HepG2 (cell line): Measurements from ENCODE around the gene MARCHF9. TPM values are rescaled to one million over a fixed set of nuclear protein-coding genes. Genes with fewer than 3 reads are reported as not detected.
A peak's percentile ranks its signal among the peaks of the same experiment; 100 is the strongest.

Source experiments
- AGO2 ChIP-seq: fragments of 200-400 bp; formaldehyde crosslinking; optimal IDR thresholded peaks from 2 replicates; pipeline ENCODE3; 2017; ENCODE audit warnings: mild to moderate bottlenecking, low read depth, low read length, moderate library complexity
- ATAD3A ChIP-seq: sonication (generic); formaldehyde crosslinking; IDR thresholded peaks from 2 replicates; pipeline ENCODE4 v1.4.0; 2020; ENCODE audit warnings: missing genetic modification reagents
- BCL6 ChIP-seq: IDR thresholded peaks from 2 replicates; pipeline ENCODE4 v1.6.1; 2016; ENCODE audit warnings: missing genetic modification reagents, missing compliant biosample characterization
- HNRNPK ChIP-seq: fragments of 200-400 bp; formaldehyde crosslinking; IDR thresholded peaks from 2 replicates; pipeline ENCODE4 v1.6.1; 2018; ENCODE audit warnings: low read length, low read depth, moderate library complexity, mild to moderate bottlenecking; ENCODE audit not compliant: poor library complexity, severe bottlenecking
- MAZ ChIP-seq, 2 experiments: sonication (generic) in 1 of 2; formaldehyde crosslinking in 1 of 2; IDR thresholded peaks; 2 replicates each; pipeline versions ENCODE4 v1.5.0 to v1.6.1; 2012 to 2020; ENCODE audit warnings: low read depth in 2 of 2, mild to moderate bottlenecking in 2 of 2, borderline replicate concordance in 1 of 2, improper control_type of control experiment in 1 of 2, low read length in 1 of 2, missing genetic modification reagents in 1 of 2, moderate library complexity in 1 of 2
- MEIS2 ChIP-seq: sonication (generic); formaldehyde crosslinking; IDR thresholded peaks from 2 replicates; pipeline ENCODE4 v1.9.0; 2021; ENCODE audit warnings: mild to moderate bottlenecking, missing genetic modification reagents
- MLLT10 ChIP-seq: sonication (generic); formaldehyde crosslinking; IDR thresholded peaks from 2 replicates; pipeline ENCODE4 v1.4.0; 2020; ENCODE audit warnings: missing genetic modification reagents
- PRMT3 ChIP-seq: sonication (generic); formaldehyde crosslinking; IDR thresholded peaks from 2 replicates; pipeline ENCODE4 v1.8.1; 2022; ENCODE audit warnings: low read depth, mild to moderate bottlenecking, moderate library complexity, missing genetic modification reagents, borderline replicate concordance
- RBAK ChIP-seq: sonication (generic); formaldehyde crosslinking; IDR thresholded peaks from 2 replicates; pipeline ENCODE4 v1.5.1; 2020; ENCODE audit warnings: mild to moderate bottlenecking, missing genetic modification reagents
- SOX5 ChIP-seq: IDR thresholded peaks from 2 replicates; pipeline ENCODE4 v1.6.1; 2016; ENCODE audit warnings: borderline replicate concordance
- ZNF160 ChIP-seq: sonication (generic); formaldehyde crosslinking; IDR thresholded peaks from 2 replicates; pipeline ENCODE4 v1.8.0; 2022; ENCODE audit warnings: mild to moderate bottlenecking, inconsistent platforms, missing genetic modification reagents
- ZNF562 ChIP-seq: sonication (generic); formaldehyde crosslinking; IDR thresholded peaks from 2 replicates; pipeline ENCODE4 v1.8.0; 2022; ENCODE audit warnings: missing genetic modification reagents, borderline replicate concordance
- ZNF709 ChIP-seq: sonication (generic); formaldehyde crosslinking; IDR thresholded peaks from 2 replicates; pipeline ENCODE4 v1.5.0; 2020; ENCODE audit warnings: mild to moderate bottlenecking, missing genetic modification reagents
- polyA plus RNA-seq, 8 experiments: library from polyadenylated mRNA; depleted of rRNA in 3 of 8; stranded (reverse) in 7 of 8; unstranded in 1 of 8; fragments of >200 nt; fragmentation: Illumina TruSeq in 4 of 8; extraction: Trizol in 4 of 8; gene quantifications; 2 replicates each; pipeline versions ENCODE4 v1.2.1 to v1.2.3, GENCODE V29; 2011 to 2016; ENCODE audit warnings: low read depth in 4 of 8, missing spikeins in 1 of 8, mixed read lengths in 1 of 8; ENCODE audit not compliant: insufficient read depth in 1 of 8
- total RNA-seq, 5 experiments: library from RNA; depleted of rRNA; stranded (reverse); fragments of >200 nt; fragmentation: Illumina TruSeq; extraction: Trizol; gene quantifications; 2 replicates each; pipeline ENCODE4 v1.2.3, GENCODE V29; 2016; ENCODE audit warnings: low read depth in 1 of 5
- TF ChIP-seq, protein P1 (sequence below): sonication (generic); formaldehyde crosslinking; conservative IDR thresholded peaks from 2 replicates; pipeline ENCODE4 v1.4.0; 2020; ENCODE audit warnings: mild to moderate bottlenecking, missing genetic modification reagents, moderate library complexity
- TF ChIP-seq, protein P2 (sequence below): IDR thresholded peaks from 2 replicates; pipeline ENCODE4 v1.6.1; 2018; ENCODE audit warnings: missing genetic modification reagents
- TF ChIP-seq, protein P3 (sequence below): IDR thresholded peaks from 2 replicates; pipeline ENCODE4 v1.6.1; 2016; ENCODE audit warnings: low read depth
- TF ChIP-seq, protein P4 (sequence below): sonication (generic); formaldehyde crosslinking; IDR thresholded peaks from 2 replicates; pipeline ENCODE4 v1.5.0; 2020; ENCODE audit warnings: missing genetic modification reagents
- TF ChIP-seq, protein P5 (sequence below): IDR thresholded peaks from 2 replicates; pipeline ENCODE4 v1.6.1; 2016

MARCHF9 gene
- total and polyA plus RNA-seq, 2 of the 13 experiments (the other 11 are each of a cell fraction or from before 2014, with no cell fraction given), result 5.7 to 9.6 TPM

DNA sequence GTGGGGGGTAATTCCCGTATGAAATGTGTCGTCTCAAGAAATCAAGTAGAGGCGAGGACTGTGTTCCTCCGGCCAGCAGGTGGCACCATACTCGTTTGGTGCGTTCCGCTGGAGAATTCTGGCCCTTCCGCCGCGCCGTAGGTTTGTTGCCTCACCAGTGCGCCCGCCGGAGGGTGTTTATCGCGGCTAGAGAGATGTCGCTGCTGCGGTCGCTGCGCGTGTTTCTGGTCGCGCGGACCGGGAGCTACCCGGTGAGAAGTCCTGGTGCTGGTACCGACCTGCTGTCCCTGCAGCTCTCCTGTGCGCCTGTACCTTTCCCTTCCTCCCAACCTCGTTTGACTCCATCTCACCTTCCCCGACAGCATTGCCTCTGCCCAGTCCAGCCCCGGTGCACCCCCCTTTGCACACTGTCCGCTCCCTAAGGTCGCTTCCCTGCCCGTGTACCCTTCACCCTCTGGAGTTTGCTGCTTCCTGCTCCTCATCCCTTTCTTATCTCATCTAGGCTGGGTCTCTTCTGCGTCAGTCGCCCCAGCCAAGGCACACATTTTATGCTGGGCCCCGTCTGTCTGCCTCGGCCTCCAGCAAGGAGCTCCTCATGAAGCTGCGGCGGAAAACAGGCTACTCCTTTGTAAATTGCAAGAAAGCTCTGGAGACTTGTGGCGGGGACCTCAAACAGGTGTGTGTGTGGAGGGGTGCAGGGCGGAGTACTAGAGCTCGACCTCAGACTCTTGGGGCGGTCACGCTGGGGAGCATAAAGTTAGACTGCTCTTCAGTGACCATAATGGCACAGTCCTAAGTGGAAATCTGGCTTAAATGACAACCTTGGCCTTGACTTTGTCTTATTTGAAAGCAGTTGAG, 27.9 kb downstream of the MARCHF9 start, which contains the start of gene TSFM (continued):
- TF ChIP-seq ZNF709 (CRISPR knock-in tag) (no peak), ATAD3A (CRISPR knock-in tag) (no peak), BCL6 (peak; percentile 68; the same call in 1 of the 2 replicates), AGO2 (peak; percentile 85), MAZ (IDR thresholded peaks at IDR 0.05; ENCODE audit: borderline replicate concordance, low read depth, low read length) (peak; percentile 40; the same call in 1 of the 2 replicates), MAZ (CRISPR knock-in tag; IDR thresholded peaks at IDR 0.05; ENCODE audit: low read depth) (peak; percentile 87; the same call in 1 of the 2 replicates), HNRNPK (peak; percentile 46), SOX5 (CRISPR knock-in tag) (peak; percentile 64), MLLT10 (no peak), ZNF160 (0 out of 2 replicates have a peak, but pooled peaks have one; percentile 58), ZNF562 (CRISPR knock-in tag) (0 out of 2 replicates have a peak, but pooled peaks have one; percentile 22), RBAK (peak; percentile 54; the same call in 1 of the 2 replicates), PRMT3 (CRISPR knock-in tag) (no peak), MEIS2 (peak; percentile 55; the same call in 1 of the 2 replicates)
- TF ChIP-seq, protein P1, sequence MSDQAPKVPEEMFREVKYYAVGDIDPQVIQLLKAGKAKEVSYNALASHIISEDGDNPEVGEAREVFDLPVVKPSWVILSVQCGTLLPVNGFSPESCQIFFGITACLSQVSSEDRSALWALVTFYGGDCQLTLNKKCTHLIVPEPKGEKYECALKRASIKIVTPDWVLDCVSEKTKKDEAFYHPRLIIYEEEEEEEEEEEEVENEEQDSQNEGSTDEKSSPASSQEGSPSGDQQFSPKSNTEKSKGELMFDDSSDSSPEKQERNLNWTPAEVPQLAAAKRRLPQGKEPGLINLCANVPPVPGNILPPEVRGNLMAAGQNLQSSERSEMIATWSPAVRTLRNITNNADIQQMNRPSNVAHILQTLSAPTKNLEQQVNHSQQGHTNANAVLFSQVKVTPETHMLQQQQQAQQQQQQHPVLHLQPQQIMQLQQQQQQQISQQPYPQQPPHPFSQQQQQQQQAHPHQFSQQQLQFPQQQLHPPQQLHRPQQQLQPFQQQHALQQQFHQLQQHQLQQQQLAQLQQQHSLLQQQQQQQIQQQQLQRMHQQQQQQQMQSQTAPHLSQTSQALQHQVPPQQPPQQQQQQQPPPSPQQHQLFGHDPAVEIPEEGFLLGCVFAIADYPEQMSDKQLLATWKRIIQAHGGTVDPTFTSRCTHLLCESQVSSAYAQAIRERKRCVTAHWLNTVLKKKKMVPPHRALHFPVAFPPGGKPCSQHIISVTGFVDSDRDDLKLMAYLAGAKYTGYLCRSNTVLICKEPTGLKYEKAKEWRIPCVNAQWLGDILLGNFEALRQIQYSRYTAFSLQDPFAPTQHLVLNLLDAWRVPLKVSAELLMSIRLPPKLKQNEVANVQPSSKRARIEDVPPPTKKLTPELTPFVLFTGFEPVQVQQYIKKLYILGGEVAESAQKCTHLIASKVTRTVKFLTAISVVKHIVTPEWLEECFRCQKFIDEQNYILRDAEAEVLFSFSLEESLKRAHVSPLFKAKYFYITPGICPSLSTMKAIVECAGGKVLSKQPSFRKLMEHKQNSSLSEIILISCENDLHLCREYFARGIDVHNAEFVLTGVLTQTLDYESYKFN (CRISPR knock-in tag), result peak; percentile 35; the same call in 1 of the 2 replicates
- TF ChIP-seq, protein P2, sequence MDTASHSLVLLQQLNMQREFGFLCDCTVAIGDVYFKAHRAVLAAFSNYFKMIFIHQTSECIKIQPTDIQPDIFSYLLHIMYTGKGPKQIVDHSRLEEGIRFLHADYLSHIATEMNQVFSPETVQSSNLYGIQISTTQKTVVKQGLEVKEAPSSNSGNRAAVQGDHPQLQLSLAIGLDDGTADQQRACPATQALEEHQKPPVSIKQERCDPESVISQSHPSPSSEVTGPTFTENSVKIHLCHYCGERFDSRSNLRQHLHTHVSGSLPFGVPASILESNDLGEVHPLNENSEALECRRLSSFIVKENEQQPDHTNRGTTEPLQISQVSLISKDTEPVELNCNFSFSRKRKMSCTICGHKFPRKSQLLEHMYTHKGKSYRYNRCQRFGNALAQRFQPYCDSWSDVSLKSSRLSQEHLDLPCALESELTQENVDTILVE (CRISPR knock-in tag), result peak; percentile 87
- TF ChIP-seq, protein P3, sequence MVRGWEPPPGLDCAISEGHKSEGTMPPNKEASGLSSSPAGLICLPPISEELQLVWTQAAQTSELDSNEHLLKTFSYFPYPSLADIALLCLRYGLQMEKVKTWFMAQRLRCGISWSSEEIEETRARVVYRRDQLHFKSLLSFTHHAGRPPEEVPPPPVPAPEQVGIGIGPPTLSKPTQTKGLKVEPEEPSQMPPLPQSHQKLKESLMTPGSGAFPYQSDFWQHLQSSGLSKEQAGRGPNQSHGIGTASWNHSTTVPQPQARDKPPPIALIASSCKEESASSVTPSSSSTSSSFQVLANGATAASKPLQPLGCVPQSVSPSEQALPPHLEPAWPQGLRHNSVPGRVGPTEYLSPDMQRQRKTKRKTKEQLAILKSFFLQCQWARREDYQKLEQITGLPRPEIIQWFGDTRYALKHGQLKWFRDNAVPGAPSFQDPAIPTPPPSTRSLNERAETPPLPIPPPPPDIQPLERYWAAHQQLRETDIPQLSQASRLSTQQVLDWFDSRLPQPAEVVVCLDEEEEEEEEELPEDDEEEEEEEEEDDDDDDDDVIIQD (CRISPR knock-in tag), result peak; percentile 69; the same call in 1 of the 2 replicates
- TF ChIP-seq, protein P4, sequence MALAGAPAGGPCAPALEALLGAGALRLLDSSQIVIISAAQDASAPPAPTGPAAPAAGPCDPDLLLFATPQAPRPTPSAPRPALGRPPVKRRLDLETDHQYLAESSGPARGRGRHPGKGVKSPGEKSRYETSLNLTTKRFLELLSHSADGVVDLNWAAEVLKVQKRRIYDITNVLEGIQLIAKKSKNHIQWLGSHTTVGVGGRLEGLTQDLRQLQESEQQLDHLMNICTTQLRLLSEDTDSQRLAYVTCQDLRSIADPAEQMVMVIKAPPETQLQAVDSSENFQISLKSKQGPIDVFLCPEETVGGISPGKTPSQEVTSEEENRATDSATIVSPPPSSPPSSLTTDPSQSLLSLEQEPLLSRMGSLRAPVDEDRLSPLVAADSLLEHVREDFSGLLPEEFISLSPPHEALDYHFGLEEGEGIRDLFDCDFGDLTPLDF (CRISPR knock-in tag), result peak; percentile 85
- TF ChIP-seq, protein P5, sequence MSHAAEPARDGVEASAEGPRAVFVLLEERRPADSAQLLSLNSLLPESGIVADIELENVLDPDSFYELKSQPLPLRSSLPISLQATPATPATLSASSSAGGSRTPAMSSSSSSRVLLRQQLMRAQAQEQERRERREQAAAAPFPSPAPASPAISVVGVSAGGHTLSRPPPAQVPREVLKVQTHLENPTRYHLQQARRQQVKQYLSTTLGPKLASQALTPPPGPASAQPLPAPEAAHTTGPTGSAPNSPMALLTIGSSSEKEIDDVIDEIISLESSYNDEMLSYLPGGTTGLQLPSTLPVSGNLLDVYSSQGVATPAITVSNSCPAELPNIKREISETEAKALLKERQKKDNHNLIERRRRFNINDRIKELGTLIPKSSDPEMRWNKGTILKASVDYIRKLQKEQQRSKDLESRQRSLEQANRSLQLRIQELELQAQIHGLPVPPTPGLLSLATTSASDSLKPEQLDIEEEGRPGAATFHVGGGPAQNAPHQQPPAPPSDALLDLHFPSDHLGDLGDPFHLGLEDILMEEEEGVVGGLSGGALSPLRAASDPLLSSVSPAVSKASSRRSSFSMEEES (CRISPR knock-in tag), result peak; percentile 76; the same call in 1 of the 2 replicates
